NB4 (cell line): ENCODE data around the gene SMAD3.

Experiments used
- CTCF ChIP-seq: IDR thresholded peaks from one replicate; pipeline ENCODE4 v1.5.1; 2012; ENCODE audit warnings: low read depth, low read length
- MYC ChIP-seq: IDR thresholded peaks from 2 replicates; pipeline ENCODE4 v1.6.1; 2011; ENCODE audit warnings: low read depth, low read length
- POLR2A ChIP-seq: IDR thresholded peaks from 2 replicates; pipeline ENCODE4 v1.6.1; 2011; ENCODE audit warnings: mild to moderate bottlenecking; ENCODE audit not compliant: insufficient read length; ENCODE audit errors: extremely low read depth

DNA sequence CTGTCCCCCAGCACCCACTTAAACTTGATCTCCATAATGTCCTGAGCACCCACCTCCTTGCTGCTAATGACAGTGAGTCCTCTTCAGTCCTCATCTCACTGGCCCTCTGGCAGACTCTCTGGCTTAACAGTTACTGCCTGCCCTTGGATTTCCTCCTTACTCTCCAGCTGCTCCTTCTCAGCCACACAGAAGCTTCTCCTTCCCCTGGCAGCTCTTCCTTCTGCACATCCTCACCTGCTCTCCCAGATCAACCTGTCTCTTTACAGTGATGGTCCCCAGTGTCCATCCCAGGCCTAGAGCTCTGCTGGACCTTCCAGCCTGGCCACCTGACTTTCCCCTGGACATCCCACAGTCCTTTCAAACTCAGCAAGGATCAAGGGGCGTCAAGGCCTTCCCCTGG, 47.4 kb upstream of the SMAD3 start:
- TF ChIP-seq CTCF (no peak), POLR2A (no peak), MYC (no peak)
